ENCODE results near the gene XBP1.

GRCh38 chr22:28750471-28750881, 49.9 kb downstream of the XBP1 start:
- no peak for TF ChIP-seq CTCF (conservative IDR thresholded peaks at IDR 0.05; ENCODE audit: low read depth, low read length)
- TF ChIP-seq NFE2L2 (IDR thresholded peaks at IDR 0.05; ENCODE audit: low read depth, low read length), result no peak
- TF ChIP-seq RFX5 (IDR thresholded peaks at IDR 0.05; ENCODE audit: low read depth, low read length), result no peak
- no peak for TF ChIP-seq POLR2A (IDR thresholded peaks at IDR 0.05; ENCODE audit: low read depth, low read length)
- no peak for TF ChIP-seq ELK1 (IDR thresholded peaks at IDR 0.05; ENCODE audit: borderline replicate concordance, low read depth, low read length)
- no peak for TF ChIP-seq MAFK (IDR thresholded peaks at IDR 0.05; ENCODE audit: low read depth, low read length)
- TF ChIP-seq FOS (IDR thresholded peaks at IDR 0.05; ENCODE audit: low read depth, low read length), result no peak
- TF ChIP-seq CHD1 (IDR thresholded peaks at IDR 0.05; ENCODE audit: low read depth, low read length), result no peak
- TF ChIP-seq MXI1 (IDR thresholded peaks at IDR 0.05; ENCODE audit: borderline replicate concordance, low read depth, low read length), result no peak
